Activated CD4-positive, alpha-beta T cell treated with anti-CD3 and anti-CD28 coated beads, Interleukin-2, amount 10 ng/mL, durations not matched to agents 7 days and 5 days (primary cell): ENCODE measurements around the gene ODAD2. TPM values are rescaled to one million over a fixed set of nuclear protein-coding genes. Genes with fewer than 3 reads are reported as not detected.
"Not testable (repeated sequence)": the region's sequence is repeated elsewhere in the genome, so short reads cannot be mapped to it uniquely, and the experiment has no call there.

Experiments
- CTCF ChIA-PET: fragments of 350-600 bp; sonication (Branson Sonifier 250); formaldehyde crosslinking; loops from one replicate; lab custom pipeline; 2021; ENCODE audit warnings: antibody characterized with exemption; lab: Charles Lee
- POLR2A ChIA-PET: fragments of 350-600 bp; sonication (Branson Sonifier 250); formaldehyde crosslinking; loops from one replicate; lab custom pipeline; 2021; ENCODE audit warnings: antibody characterized with exemption; lab: Charles Lee
- DNase-seq: peaks from one replicate; pipeline ENCODE4 v3.0.0-alpha.2; 2020
- H3K27ac Mint-ChIP-seq: one replicate; pipeline ENCODE4 v1.8.0; 2021; ENCODE audit warnings: mild to moderate bottlenecking, moderate library complexity, mixed read lengths
- H3K27me3 Mint-ChIP-seq: one replicate; pipeline ENCODE4 v1.8.0; 2021; ENCODE audit warnings: mixed read lengths
- H3K36me3 Mint-ChIP-seq: one replicate; pipeline ENCODE4 v1.8.0; 2021; ENCODE audit warnings: low read depth, mixed read lengths
- H3K4me1 Mint-ChIP-seq: one replicate; pipeline ENCODE4 v1.8.0; 2021; ENCODE audit warnings: mixed read lengths
- H3K4me3 Mint-ChIP-seq: one replicate; pipeline ENCODE4 v1.8.0; 2021; ENCODE audit warnings: mild to moderate bottlenecking, moderate library complexity, mixed read lengths
- H3K9me3 Mint-ChIP-seq: one replicate; pipeline ENCODE4 v1.8.0; 2021; ENCODE audit warnings: mixed read lengths
- total RNA-seq, 2 experiments: library from RNA; stranded (reverse); gene quantifications; one replicate each; pipeline ENCODE4 v1.2.3, GENCODE V29; 2021

Gene ODAD2
- total RNA-seq, 2 experiments from 2014 or later = not detected

- DNase-seq = peak; percentile 7
- Mint-ChIP-seq H3K4me3 (peak overlapping the region; percentile 70), H3K4me1 (peaks cover 12% of the 10 kb centered on the region), H3K9me3 (no peaks in the 10 kb centered on the region), H3K36me3 (peaks cover 1% of the 10 kb centered on the region), H3K27me3 (peaks cover 54% of the 10 kb centered on the region), H3K27ac (no peak overlapping the region)
- ChIA-PET CTCF (no interaction called here), POLR2A (no interaction called here)
Measured at GRCh38 chr10:27998178-27998953, 513 bp downstream of the ODAD2 start.

- CTCF ChIA-PET = no interaction called here
- POLR2A ChIA-PET = no interaction called here
- Mint-ChIP-seq H3K9me3 (no peaks in the 10 kb centered on the region), H3K27me3 (peaks cover 53% of the 10 kb centered on the region), H3K27ac (no peak overlapping the region), H3K36me3 (peaks cover 1% of the 10 kb centered on the region), H3K4me1 (peaks cover 12% of the 10 kb centered on the region), H3K4me3 (peak overlapping the region; percentile 70)
- DNase-seq = no peak
Measured at GRCh38 chr10:27997865-27998177, 1.1 kb downstream of the ODAD2 start.

GRCh38 chr10:27995311-27995710, 3.6 kb downstream of the ODAD2 start:
- ChIA-PET POLR2A (no interaction called here), CTCF (no interaction called here)
- Mint-ChIP-seq H3K36me3 (peaks cover 1% of the 10 kb centered on the region), H3K9me3 (no peaks in the 10 kb centered on the region), H3K27me3 (peaks cover 47% of the 10 kb centered on the region), H3K27ac (no peak overlapping the region), H3K4me1 (peaks cover 12% of the 10 kb centered on the region), H3K4me3 (no peak overlapping the region)
- no peak for DNase-seq

- POLR2A ChIA-PET, H3K4me3 Mint-ChIP-seq, CTCF ChIA-PET, H3K4me1 Mint-ChIP-seq, H3K36me3 Mint-ChIP-seq, DNase-seq, H3K27ac Mint-ChIP-seq, H3K9me3 Mint-ChIP-seq: not testable (repeated sequence)
- H3K27me3 Mint-ChIP-seq = peaks cover 22% of the 10 kb centered on the region
Measured at GRCh38 chr10:27989357-27989756, 9.5 kb downstream of the ODAD2 start.

GRCh38 chr10:27986821-27987220, 12.1 kb downstream of the ODAD2 start:
- H3K27ac Mint-ChIP-seq = no peak overlapping the region
- no peaks in the 10 kb centered on the region for H3K36me3 Mint-ChIP-seq
- no peaks in the 10 kb centered on the region for H3K4me1 Mint-ChIP-seq
- H3K4me3 Mint-ChIP-seq = no peak overlapping the region
- no peak for DNase-seq
- ChIA-PET POLR2A (no interaction called here), CTCF (no interaction called here)
- no peaks in the 10 kb centered on the region for H3K9me3 Mint-ChIP-seq
- peaks cover 17% of the 10 kb centered on the region for H3K27me3 Mint-ChIP-seq

- ChIA-PET POLR2A (no interaction called here), CTCF (no interaction called here)
- H3K4me1 Mint-ChIP-seq = no peaks in the 10 kb centered on the region
- no peak overlapping the region for H3K27ac Mint-ChIP-seq
- H3K9me3 Mint-ChIP-seq = no peaks in the 10 kb centered on the region
- H3K27me3 Mint-ChIP-seq = peaks cover 23% of the 10 kb centered on the region
- no peaks in the 10 kb centered on the region for H3K36me3 Mint-ChIP-seq
- DNase-seq = no peak
- no peak overlapping the region for H3K4me3 Mint-ChIP-seq
Measured at GRCh38 chr10:27982875-27983543, 15.9 kb downstream of the ODAD2 start.

GRCh38 chr10:27981744-27982143, 17.1 kb downstream of the ODAD2 start:
- no peaks in the 10 kb centered on the region for H3K4me1 Mint-ChIP-seq
- H3K36me3 Mint-ChIP-seq = no peaks in the 10 kb centered on the region
- peaks cover 16% of the 10 kb centered on the region for H3K27me3 Mint-ChIP-seq
- no peaks in the 10 kb centered on the region for H3K9me3 Mint-ChIP-seq
- no peak overlapping the region for H3K27ac Mint-ChIP-seq
- CTCF ChIA-PET = no interaction called here
- no peak for DNase-seq
- POLR2A ChIA-PET = no interaction called here
- no peak overlapping the region for H3K4me3 Mint-ChIP-seq

GRCh38 chr10:27970795-27971194, 28.1 kb downstream of the ODAD2 start:
- DNase-seq, POLR2A ChIA-PET, H3K4me1 Mint-ChIP-seq, H3K27ac Mint-ChIP-seq, H3K4me3 Mint-ChIP-seq, H3K9me3 Mint-ChIP-seq, H3K36me3 Mint-ChIP-seq, CTCF ChIA-PET: not testable (repeated sequence)
- H3K27me3 Mint-ChIP-seq = peaks cover 14% of the 10 kb centered on the region

GRCh38 chr10:27969931-27970330, 28.9 kb downstream of the ODAD2 start:
- H3K27ac Mint-ChIP-seq, H3K27me3 Mint-ChIP-seq, POLR2A ChIA-PET, H3K9me3 Mint-ChIP-seq, H3K4me1 Mint-ChIP-seq, DNase-seq, H3K36me3 Mint-ChIP-seq, H3K4me3 Mint-ChIP-seq, CTCF ChIA-PET: not testable (repeated sequence)

- no peak for DNase-seq
- ChIA-PET CTCF (no interaction called here), POLR2A (no interaction called here)
- Mint-ChIP-seq H3K4me1 (peaks cover 12% of the 10 kb centered on the region), H3K27ac (no peak overlapping the region), H3K36me3 (no peaks in the 10 kb centered on the region), H3K27me3 (no peaks in the 10 kb centered on the region), H3K4me3 (no peak overlapping the region), H3K9me3 (no peaks in the 10 kb centered on the region)
Measured at GRCh38 chr10:27959093-27959715, 39.7 kb downstream of the ODAD2 start.

- H3K27ac Mint-ChIP-seq, CTCF ChIA-PET, H3K27me3 Mint-ChIP-seq, DNase-seq, H3K36me3 Mint-ChIP-seq, H3K9me3 Mint-ChIP-seq, POLR2A ChIA-PET: not testable (repeated sequence)
- peak overlapping the region; percentile 17 for H3K4me3 Mint-ChIP-seq
- H3K4me1 Mint-ChIP-seq = peaks cover 12% of the 10 kb centered on the region
Measured at GRCh38 chr10:27958383-27958782, 40.5 kb downstream of the ODAD2 start.

GRCh38 chr10:27950242-27950564, 48.7 kb downstream of the ODAD2 start:
- Mint-ChIP-seq H3K27ac (no peak overlapping the region), H3K36me3 (no peaks in the 10 kb centered on the region), H3K27me3 (peaks cover 7% of the 10 kb centered on the region), H3K4me1 (no peaks in the 10 kb centered on the region), H3K4me3 (no peak overlapping the region), H3K9me3 (no peaks in the 10 kb centered on the region)
- POLR2A ChIA-PET = no interaction called here
- no peak for DNase-seq
- CTCF ChIA-PET = interaction anchor here (1.1 kb wide), 1 partner anchor 14 kb away, joined by 3 read pairs; no protein-coding TSS in a partner anchor

GRCh38 chr10:27949528-27950241, 49.2 kb downstream of the ODAD2 start:
- CTCF ChIA-PET = interaction anchor here (1.0 to 1.1 kb wide), 2 partner anchors 14 to 17 kb away, joined by 3 read pairs; no protein-coding TSS in a partner anchor

More at GRCh38 chr10:27949528-27950241, 49.2 kb downstream of the ODAD2 start:
- H3K9me3 Mint-ChIP-seq = no peaks in the 10 kb centered on the region
- H3K27me3 Mint-ChIP-seq = peaks cover 8% of the 10 kb centered on the region
- H3K27ac Mint-ChIP-seq = no peak overlapping the region
- POLR2A ChIA-PET = no interaction called here
- H3K36me3 Mint-ChIP-seq = no peaks in the 10 kb centered on the region
- H3K4me3 Mint-ChIP-seq = no peak overlapping the region
- DNase-seq = no peak
- no peaks in the 10 kb centered on the region for H3K4me1 Mint-ChIP-seq
